HEK293 (cell line): ENCODE results near the gene CEP72.

Experiments
- KLF9 ChIP-seq: fragments of 450-650 bp; formaldehyde crosslinking; IDR thresholded peaks from 2 replicates; pipeline ENCODE4 v1.5.1; 2016; ENCODE audit warnings: missing biosample characterization, missing genetic modification characterization, low read depth
- REPIN1 ChIP-seq: fragments of 450-650 bp; formaldehyde crosslinking; IDR thresholded peaks from 2 replicates; pipeline ENCODE4 v1.5.1; 2017; ENCODE audit warnings: missing biosample characterization, missing genetic modification characterization, low read depth
- TCF7L2 ChIP-seq: IDR thresholded peaks from 2 replicates; pipeline ENCODE4 v1.6.1; 2011; ENCODE audit warnings: low read depth, mild to moderate bottlenecking, inconsistent platforms, low read length, moderate library complexity, borderline replicate concordance
- ZFP3 ChIP-seq: fragments of 450-650 bp; formaldehyde crosslinking; IDR thresholded peaks from 2 replicates; pipeline ENCODE4 v1.5.1; 2016; ENCODE audit warnings: low read depth, missing biosample characterization, missing genetic modification characterization
- ZFP69B ChIP-seq: fragments of 450-650 bp; formaldehyde crosslinking; IDR thresholded peaks from 2 replicates; pipeline ENCODE4 v1.5.1; 2016; ENCODE audit warnings: missing biosample characterization, missing genetic modification characterization
- ZNF214 ChIP-seq: fragments of 450-650 bp; formaldehyde crosslinking; IDR thresholded peaks from 2 replicates; pipeline ENCODE4 v1.5.1; 2017; ENCODE audit warnings: missing biosample characterization, mild to moderate bottlenecking, missing genetic modification characterization, borderline replicate concordance
- ZNF24 ChIP-seq: fragments of 450-650 bp; formaldehyde crosslinking; IDR thresholded peaks from 2 replicates; pipeline ENCODE4 v1.5.1; 2016; ENCODE audit warnings: missing biosample characterization, missing genetic modification characterization
- ZNF510 ChIP-seq: fragments of 450-650 bp; formaldehyde crosslinking; IDR thresholded peaks from 2 replicates; pipeline ENCODE4 v1.5.1; 2018; ENCODE audit warnings: mild to moderate bottlenecking, missing genetic modification characterization, missing biosample characterization; ENCODE audit not compliant: insufficient replicate concordance
- ZNF549 ChIP-seq: fragments of 450-650 bp; IDR thresholded peaks from 2 replicates; pipeline ENCODE4 v1.5.1; 2018; ENCODE audit warnings: missing biosample characterization, missing genetic modification characterization, mild to moderate bottlenecking, inconsistent platforms, moderate library complexity
- ZNF670 ChIP-seq: fragments of 450-650 bp; formaldehyde crosslinking; IDR thresholded peaks from 2 replicates; pipeline ENCODE4 v1.5.1; 2016; ENCODE audit warnings: missing biosample characterization, missing genetic modification characterization, low read depth
- ZNF701 ChIP-seq: fragments of 450-650 bp; formaldehyde crosslinking; IDR thresholded peaks from 2 replicates; pipeline ENCODE4 v1.5.1; 2016; ENCODE audit warnings: missing biosample characterization, missing genetic modification characterization

- TF ChIP-seq TCF7L2 (no peak), ZNF24 (no peak), ZNF549 (tag by site-specific recombination) (no peak), ZNF510 (tag by site-specific recombination) (no peak), KLF9 (no peak), ZFP3 (tag by site-specific recombination) (no peak), ZNF701 (no peak), ZFP69B (no peak), ZNF670 (tag by site-specific recombination) (no peak), REPIN1 (tag by site-specific recombination) (no peak), ZNF214 (no peak)
Measured at GRCh38 chr5:638501-639252, 26.5 kb downstream of the CEP72 start.
